IMR-90 (cell line): ENCODE data around the gene TMTC2. TPM values are rescaled to one million over a fixed set of nuclear protein-coding genes. Genes with fewer than 3 reads are reported as not detected.

Experiments
- ATAC-seq: fragments of 200-7000 bp; cut with Tn5 transposase; 2 replicates; pipeline ENCODE4 v1.9.1; 2020; ENCODE audit warnings: low read depth, mild to moderate bottlenecking, moderate library complexity
- BruUV-seq: library from RNA; stranded (reverse); fragments of 400-500 nt; replicated peaks from 2 replicates; lab custom pipeline; 2021; lab: Mats Ljungman, UMichigan
- CTCF ChIA-PET: fragments of 300-600 bp; formaldehyde crosslinking; extraction: SDS; loops from one replicate; lab custom pipeline; 2021; ENCODE audit warnings: antibody characterized with exemption; lab: Yijun Ruan, JAX
- POLR2A ChIA-PET: fragments of 300-600 bp; sonication (Branson Sonifier 250); formaldehyde crosslinking; loops from one replicate; lab custom pipeline; 2022; ENCODE audit warnings: antibody characterized with exemption; ENCODE audit not compliant: unreplicated experiment; lab: Charles Lee
- DNase-seq: peaks from one replicate; pipeline ENCODE4 v3.0.0; 2013
- H2AFZ ChIP-seq: replicated peaks from 2 replicates; pipeline ENCODE3; 2013; ENCODE audit warnings: low read length, mild to moderate bottlenecking; ENCODE audit not compliant: poor library complexity
- H2AK5ac ChIP-seq: 2 replicates; pipeline ENCODE4 v1.6.1; 2013; ENCODE audit warnings: low read depth, low read length, inconsistent platforms
- H2AK9ac ChIP-seq: replicated peaks from 2 replicates; pipeline ENCODE3; 2013; ENCODE audit warnings: mild to moderate bottlenecking, low read depth, low read length, moderate library complexity; ENCODE audit not compliant: poor library complexity
- H2BK120ac ChIP-seq: 2 replicates; pipeline ENCODE4 v1.6.1; 2013; ENCODE audit warnings: low read depth, low read length, inconsistent platforms
- H2BK15ac ChIP-seq: 3 replicates; pipeline ENCODE4 v1.6.1; 2013; ENCODE audit warnings: low read depth, low read length, inconsistent platforms
- H2BK20ac ChIP-seq: 2 replicates; pipeline ENCODE4 v1.6.1; 2013; ENCODE audit warnings: low read depth, mild to moderate bottlenecking, inconsistent platforms, low read length, moderate library complexity
- H2BK5ac ChIP-seq: 2 replicates; pipeline ENCODE4 v1.6.1; 2013; ENCODE audit warnings: mild to moderate bottlenecking, low read depth, low read length, inconsistent platforms; ENCODE audit not compliant: poor library complexity, severe bottlenecking
- H3K14ac ChIP-seq: replicated peaks from 2 replicates; pipeline ENCODE4 v1.6.1; 2013; ENCODE audit warnings: low read depth, low read length, inconsistent platforms
- H3K18ac ChIP-seq: 2 replicates; pipeline ENCODE4 v1.6.1; 2013; ENCODE audit warnings: low read depth, low read length, control low read depth
- H3K23ac ChIP-seq: 2 replicates; pipeline ENCODE4 v1.6.1; 2013; ENCODE audit warnings: low read depth, low read length, inconsistent platforms
- H3K27ac ChIP-seq: 2 replicates; pipeline ENCODE4 v1.5.1; 2013; ENCODE audit warnings: mild to moderate bottlenecking, control low read depth, low read length; ENCODE audit not compliant: insufficient read depth
- H3K27me3 ChIP-seq: 2 replicates; pipeline ENCODE4 v1.6.1; 2013; ENCODE audit warnings: low read length; ENCODE audit not compliant: control insufficient read depth, insufficient read depth
- H3K36me3 ChIP-seq: 2 replicates; pipeline ENCODE4 v1.6.1; 2013; ENCODE audit warnings: low read length, mixed read lengths; ENCODE audit not compliant: control insufficient read depth, insufficient read depth
- H3K4ac ChIP-seq: 2 replicates; pipeline ENCODE4 v1.6.1; 2013; ENCODE audit warnings: low read depth, low read length, inconsistent platforms
- H3K4me1 ChIP-seq: 2 replicates; pipeline ENCODE4 v1.6.1; 2013; ENCODE audit warnings: low read length, mixed read lengths; ENCODE audit not compliant: control insufficient read depth, insufficient read depth
- H3K4me2 ChIP-seq: 2 replicates; pipeline ENCODE4 v1.6.1; 2013; ENCODE audit warnings: low read depth, mild to moderate bottlenecking, control low read depth, low read length, moderate library complexity
- H3K4me3 ChIP-seq: 2 replicates; pipeline ENCODE4 v1.5.1; 2013; ENCODE audit warnings: low read depth, mild to moderate bottlenecking, control low read depth, low read length, moderate library complexity; ENCODE audit not compliant: insufficient read depth
- H3K56ac ChIP-seq: 2 replicates; pipeline ENCODE4 v1.6.1; 2013; ENCODE audit warnings: low read length, inconsistent platforms; ENCODE audit not compliant: insufficient read depth; ENCODE audit errors: extremely low read depth
- H3K79me1 ChIP-seq, 2 experiments: 2 replicates each; pipeline ENCODE4 v1.6.1; 2013; ENCODE audit warnings: low read length in 2 of 2, inconsistent platforms in 1 of 2, low read depth in 1 of 2
- H3K9ac ChIP-seq: 2 replicates; pipeline ENCODE4 v1.6.1; 2013; ENCODE audit warnings: low read depth, low read length, control low read depth
- H3K9me1 ChIP-seq: 2 replicates; pipeline ENCODE4 v1.6.1; 2013; ENCODE audit warnings: low read length, inconsistent platforms; ENCODE audit not compliant: insufficient read depth
- H3K9me3 ChIP-seq: 2 replicates; pipeline ENCODE4 v1.6.1; 2013; ENCODE audit warnings: low read length; ENCODE audit not compliant: control insufficient read depth, insufficient read depth
- H4K20me1 ChIP-seq: 2 replicates; pipeline ENCODE4 v1.6.1; 2013; ENCODE audit warnings: low read length, inconsistent platforms; ENCODE audit not compliant: insufficient read depth
- H4K5ac ChIP-seq: 2 replicates; pipeline ENCODE4 v1.6.1; 2013; ENCODE audit warnings: mild to moderate bottlenecking, low read depth, low read length, control low read depth
- H4K8ac ChIP-seq, 2 experiments: 2 replicates each; pipeline ENCODE4 v1.6.1; 2013; ENCODE audit warnings: low read depth in 2 of 2, low read length in 2 of 2, control low read depth in 1 of 2, inconsistent platforms in 1 of 2
- H4K91ac ChIP-seq: 2 replicates; pipeline ENCODE4 v1.6.1; 2013; ENCODE audit warnings: low read depth, low read length, inconsistent platforms; ENCODE audit not compliant: insufficient read depth
- BHLHE40 ChIP-seq: fragments of 150-350 bp; IDR thresholded peaks from 2 replicates; pipeline ENCODE4 v1.6.1; 2016; ENCODE audit warnings: mild to moderate bottlenecking, low read depth, low read length
- CEBPB ChIP-seq: IDR thresholded peaks from 2 replicates; pipeline ENCODE4 v1.6.1; 2012; ENCODE audit warnings: low read depth, low read length, improper control_type of control experiment
- CHD1 ChIP-seq: IDR thresholded peaks from 2 replicates; pipeline ENCODE4 v1.6.1; 2012; ENCODE audit warnings: low read depth, low read length, improper control_type of control experiment
- FOS ChIP-seq: fragments of 150-350 bp; IDR thresholded peaks from 2 replicates; pipeline ENCODE4 v1.6.1; 2016; ENCODE audit warnings: low read depth, low read length
- MAFK ChIP-seq: IDR thresholded peaks from 2 replicates; pipeline ENCODE4 v1.6.1; 2012; ENCODE audit warnings: low read depth, low read length, improper control_type of control experiment
- MAZ ChIP-seq: IDR thresholded peaks from 2 replicates; pipeline ENCODE4 v1.6.1; 2012; ENCODE audit warnings: low read depth, mild to moderate bottlenecking, low read length, improper control_type of control experiment, moderate library complexity, borderline replicate concordance
- MXI1 ChIP-seq: IDR thresholded peaks from 2 replicates; pipeline ENCODE4 v1.6.1; 2012; ENCODE audit warnings: low read depth, mild to moderate bottlenecking, low read length, moderate library complexity, borderline replicate concordance
- NFE2L2 ChIP-seq: fragments of 150-350 bp; IDR thresholded peaks from 2 replicates; pipeline ENCODE4 v1.6.1; 2016; ENCODE audit warnings: low read depth, mild to moderate bottlenecking, low read length
- POLR2A ChIP-seq: IDR thresholded peaks from 2 replicates; pipeline ENCODE4 v1.6.1; 2012; ENCODE audit warnings: mild to moderate bottlenecking, low read depth, low read length
- RAD21 ChIP-seq: IDR thresholded peaks from 2 replicates; pipeline ENCODE4 v1.6.1; 2012; ENCODE audit warnings: low read length, improper control_type of control experiment
- RCOR1 ChIP-seq: IDR thresholded peaks from 2 replicates; pipeline ENCODE4 v1.6.1; 2012; ENCODE audit warnings: mild to moderate bottlenecking, low read length, improper control_type of control experiment; ENCODE audit not compliant: insufficient replicate concordance
- RFX5 ChIP-seq: IDR thresholded peaks from 2 replicates; pipeline ENCODE4 v1.8.0; 2012; ENCODE audit warnings: low read depth, mild to moderate bottlenecking, low read length, moderate library complexity
- SMC3 ChIP-seq: fragments of 150-350 bp; IDR thresholded peaks from 2 replicates; pipeline ENCODE4 v1.6.1; 2016; ENCODE audit warnings: low read depth, mild to moderate bottlenecking, antibody characterized with exemption, low read length, moderate library complexity
- WGBS, 2 experiments: methylation state at CpG; one replicate each; pipeline versions ENCODE4 v1.1.5 to v1.1.7; 2013; ENCODE audit warnings: missing lambda C conversion rate in 2 of 2; ENCODE audit not compliant: insufficient read length in 1 of 2; ENCODE audit errors: extremely low coverage in 2 of 2; 5-methylcytosine and 5-hydroxymethylcytosine counted together
- dilution Hi-C: fragments of 300-500 bp; cut with HindIII; formaldehyde crosslinking; loops from one replicate; pipeline ENCODE4 v1.14.3; 2018; ENCODE audit warnings: low sequenced_read_pairs; ENCODE audit not compliant: unreplicated experiment
- in situ Hi-C: fragments of 300-500 bp; cut with MboI; formaldehyde crosslinking; loops from 3 replicates; pipeline ENCODE4 v1.14.3; 2019; ENCODE audit warnings: low sequenced_read_pairs, inconsistent platforms, mixed read lengths
- intact Hi-C: fragments of 100-400 bp; cut with micrococcal nuclease; formaldehyde crosslinking; loops from 2 replicates; pipeline ENCODE4 v1.10.0; 2022
- polyA plus RNA-seq, 3 experiments: library from polyadenylated mRNA; depleted of rRNA; stranded (reverse); fragments of >200 nt; gene quantifications; 2 replicates each; pipeline ENCODE4 v1.2.3, GENCODE V29; 2012; ENCODE audit warnings: low replicate concordance in 1 of 3
- total RNA-seq: library from RNA; depleted of rRNA; stranded (reverse); fragments of >200 nt; gene quantifications from 2 replicates; pipeline ENCODE4 v1.2.3, GENCODE V29; 2012
- TF ChIP-seq, protein P1 (sequence below): fragments of 150-350 bp; IDR thresholded peaks from 2 replicates; pipeline ENCODE4 v1.6.1; 2017; ENCODE audit warnings: mild to moderate bottlenecking, antibody characterized with exemption, low read length, low read depth
- TF ChIP-seq, protein P2 (sequence below): conservative IDR thresholded peaks from 2 replicates; pipeline ENCODE4 v1.5.1; 2012; ENCODE audit warnings: mild to moderate bottlenecking, low read depth, low read length, improper control_type of control experiment
- TF ChIP-seq, protein P3 (sequence below): fragments of 150-350 bp; IDR thresholded peaks from 2 replicates; pipeline ENCODE4 v1.6.1; 2016; ENCODE audit warnings: low read depth, mild to moderate bottlenecking, low read length, moderate library complexity, borderline replicate concordance

Gene TMTC2
- total and polyA plus RNA-seq, 2 of the 4 experiments (the other 2 are of a cell fraction): 0.56 to 1.4 TPM

DNA sequence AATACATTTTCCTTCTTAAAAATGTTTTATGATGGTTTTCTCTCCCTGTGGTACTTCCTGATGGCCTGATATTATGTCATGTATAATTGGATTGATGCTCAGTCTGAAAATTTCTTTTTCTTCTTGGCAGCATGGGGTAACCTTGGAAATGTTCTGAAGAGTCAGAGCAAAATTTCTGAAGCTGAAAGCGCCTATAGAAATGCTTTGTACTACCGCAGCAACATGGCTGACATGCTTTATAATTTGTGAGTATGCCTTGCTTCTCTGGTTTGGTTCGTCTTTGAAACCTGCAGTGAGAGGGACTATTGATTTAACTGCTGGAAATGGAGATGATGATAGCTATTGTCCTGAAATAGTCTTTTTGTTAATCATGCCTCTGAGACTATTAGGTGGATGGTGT, 243.6 kb downstream of the TMTC2 start:
- no peaks in the 10 kb centered on the region for H3K79me1 ChIP-seq
- H3K9me1 ChIP-seq: no peaks in the 10 kb centered on the region
- H3K4me2 ChIP-seq: no peak overlapping the region
- no peaks in the 10 kb centered on the region for H4K20me1 ChIP-seq
- in situ Hi-C loops (no loop called here), dilution Hi-C loops (no loop called here), intact Hi-C loops (no loop called here)
- WGBS, 2 experiments: 40% methylated on average over 1 of the region's 3 CpGs; no CpG with 5 or more reads in 1 of the 2 experiments
- H3K4me1 ChIP-seq: no peaks in the 10 kb centered on the region
- H2AK9ac ChIP-seq: no peak overlapping the region
- no peaks in the 10 kb centered on the region for H3K36me3 ChIP-seq
- no peaks in the 10 kb centered on the region for H3K9me3 ChIP-seq
- ChIA-PET CTCF (no interaction called here), POLR2A (no interaction called here)
- H3K9ac ChIP-seq: no peak overlapping the region
- no peak for ATAC-seq
- no peak overlapping the region for H2AK5ac ChIP-seq
- no peak overlapping the region for H3K18ac ChIP-seq
- no peaks in the 10 kb centered on the region for H3K27me3 ChIP-seq
- H2BK120ac ChIP-seq: no peak overlapping the region
- no peak overlapping the region for H2BK5ac ChIP-seq
- no peak overlapping the region for H4K5ac ChIP-seq
- no TSS peak for BruUV-seq
- H3K27ac ChIP-seq: no peak overlapping the region
- H2AFZ ChIP-seq: no peak overlapping the region
- H4K8ac ChIP-seq: no peak overlapping the region
- no peak overlapping the region for H3K4me3 ChIP-seq
- no peak for DNase-seq
- H4K91ac ChIP-seq: no peak overlapping the region
- H3K56ac ChIP-seq: no peak overlapping the region
- H2BK20ac ChIP-seq: no peak overlapping the region
- no peak overlapping the region for H3K23ac ChIP-seq
- H3K4ac ChIP-seq: no peak overlapping the region
- no peak overlapping the region for H3K14ac ChIP-seq
- no peak overlapping the region for H2BK15ac ChIP-seq
- no peak for TF ChIP-seq CEBPB
- no peak for TF ChIP-seq MXI1
- TF ChIP-seq CHD1: no peak
- TF ChIP-seq SMC3: no peak
- TF ChIP-seq POLR2A: no peak
- no peak for TF ChIP-seq RAD21
- TF ChIP-seq MAZ: no peak
- TF ChIP-seq RCOR1: no peak
- TF ChIP-seq, protein P1, sequence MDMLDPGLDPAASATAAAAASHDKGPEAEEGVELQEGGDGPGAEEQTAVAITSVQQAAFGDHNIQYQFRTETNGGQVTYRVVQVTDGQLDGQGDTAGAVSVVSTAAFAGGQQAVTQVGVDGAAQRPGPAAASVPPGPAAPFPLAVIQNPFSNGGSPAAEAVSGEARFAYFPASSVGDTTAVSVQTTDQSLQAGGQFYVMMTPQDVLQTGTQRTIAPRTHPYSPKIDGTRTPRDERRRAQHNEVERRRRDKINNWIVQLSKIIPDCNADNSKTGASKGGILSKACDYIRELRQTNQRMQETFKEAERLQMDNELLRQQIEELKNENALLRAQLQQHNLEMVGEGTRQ: no peak
- TF ChIP-seq, protein P2, sequence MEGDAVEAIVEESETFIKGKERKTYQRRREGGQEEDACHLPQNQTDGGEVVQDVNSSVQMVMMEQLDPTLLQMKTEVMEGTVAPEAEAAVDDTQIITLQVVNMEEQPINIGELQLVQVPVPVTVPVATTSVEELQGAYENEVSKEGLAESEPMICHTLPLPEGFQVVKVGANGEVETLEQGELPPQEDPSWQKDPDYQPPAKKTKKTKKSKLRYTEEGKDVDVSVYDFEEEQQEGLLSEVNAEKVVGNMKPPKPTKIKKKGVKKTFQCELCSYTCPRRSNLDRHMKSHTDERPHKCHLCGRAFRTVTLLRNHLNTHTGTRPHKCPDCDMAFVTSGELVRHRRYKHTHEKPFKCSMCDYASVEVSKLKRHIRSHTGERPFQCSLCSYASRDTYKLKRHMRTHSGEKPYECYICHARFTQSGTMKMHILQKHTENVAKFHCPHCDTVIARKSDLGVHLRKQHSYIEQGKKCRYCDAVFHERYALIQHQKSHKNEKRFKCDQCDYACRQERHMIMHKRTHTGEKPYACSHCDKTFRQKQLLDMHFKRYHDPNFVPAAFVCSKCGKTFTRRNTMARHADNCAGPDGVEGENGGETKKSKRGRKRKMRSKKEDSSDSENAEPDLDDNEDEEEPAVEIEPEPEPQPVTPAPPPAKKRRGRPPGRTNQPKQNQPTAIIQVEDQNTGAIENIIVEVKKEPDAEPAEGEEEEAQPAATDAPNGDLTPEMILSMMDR: no peak
- no peak for TF ChIP-seq BHLHE40
- TF ChIP-seq, protein P3, sequence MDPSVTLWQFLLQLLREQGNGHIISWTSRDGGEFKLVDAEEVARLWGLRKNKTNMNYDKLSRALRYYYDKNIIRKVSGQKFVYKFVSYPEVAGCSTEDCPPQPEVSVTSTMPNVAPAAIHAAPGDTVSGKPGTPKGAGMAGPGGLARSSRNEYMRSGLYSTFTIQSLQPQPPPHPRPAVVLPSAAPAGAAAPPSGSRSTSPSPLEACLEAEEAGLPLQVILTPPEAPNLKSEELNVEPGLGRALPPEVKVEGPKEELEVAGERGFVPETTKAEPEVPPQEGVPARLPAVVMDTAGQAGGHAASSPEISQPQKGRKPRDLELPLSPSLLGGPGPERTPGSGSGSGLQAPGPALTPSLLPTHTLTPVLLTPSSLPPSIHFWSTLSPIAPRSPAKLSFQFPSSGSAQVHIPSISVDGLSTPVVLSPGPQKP: no peak
- TF ChIP-seq FOS: no peak
- TF ChIP-seq RFX5: no peak
- no peak for TF ChIP-seq NFE2L2
- no peak for TF ChIP-seq MAFK
